Subcutaneous adipose tissue (tissue), 4 donors: ENCODE data around the gene RAD51B. TPM values are rescaled to one million over a fixed set of nuclear protein-coding genes. Genes with fewer than 3 reads are reported as not detected.

Experiments used
- CTCF ChIP-seq: fragments of 450-650 bp; IDR thresholded peaks from one replicate; pipeline ENCODE4 v1.5.1; 2016; ENCODE audit warnings: low read depth, mild to moderate bottlenecking, control low read depth, antibody characterized with exemption, moderate library complexity
- total RNA-seq, 4 donors: library from RNA; depleted of rRNA; stranded (reverse); fragments of >200 nt; gene quantifications; one replicate each; pipeline ENCODE4 v1.1.0, GENCODE V29; 2016

The RAD51B gene
- total RNA-seq, 4 donors from 2014 or later = 9.7 to 24.1 (median 16.7) TPM

- TF ChIP-seq CTCF = no peak
Observed at GRCh38 chr14:68099495-68100045, 280.0 kb downstream of the RAD51B start.

GRCh38 chr14:68103853-68104252, 284.3 kb downstream of the RAD51B start:
- no peak for TF ChIP-seq CTCF

- TF ChIP-seq CTCF = no peak
Observed at GRCh38 chr14:68104518-68104917, 284.9 kb downstream of the RAD51B start.

- no peak for TF ChIP-seq CTCF
Observed at GRCh38 chr14:68105816-68106215, 286.2 kb downstream of the RAD51B start.

- no peak for TF ChIP-seq CTCF
Observed at GRCh38 chr14:68106456-68106855, 286.9 kb downstream of the RAD51B start.

- TF ChIP-seq CTCF = no peak
Observed at GRCh38 chr14:68106905-68107304, 287.3 kb downstream of the RAD51B start.

- no peak for TF ChIP-seq CTCF
Observed at GRCh38 chr14:68109132-68109900, 289.7 kb downstream of the RAD51B start.
